GM10266 (cell line): ENCODE results near the gene ABCA1.
A peak's percentile ranks its signal among the peaks of the same experiment; 100 is the strongest.
"Not testable (repeated sequence)": the region's sequence is repeated elsewhere in the genome, so short reads cannot be mapped to it uniquely, and the experiment has no call there.

Experiments used
- DNase-seq: peaks from one replicate; pipeline ENCODE4 v3.0.0; 2012; ENCODE audit errors: extremely low spot score
- CTCF ChIP-seq: IDR thresholded peaks from 2 replicates; pipeline ENCODE4 v1.5.1; 2012; ENCODE audit warnings: mild to moderate bottlenecking, low read depth; ENCODE audit not compliant: control insufficient read depth, insufficient read depth; ENCODE audit errors: missing control alignments

ABCA1 gene

GRCh38 chr9:104774831-104775573 lies 153.0 kb downstream of the ABCA1 start:
- DNase-seq: peak; percentile 61
- no peak for TF ChIP-seq CTCF

- no peak for DNase-seq
These were observed 153.8 kb downstream of the ABCA1 start for GRCh38 chr9:104774132-104774531.

GRCh38 chr9:104772714-104773510 lies 155.0 kb downstream of the ABCA1 start:
- TF ChIP-seq CTCF: no peak
- no peak for DNase-seq

More at GRCh38 chr9:104774132-104774531, 153.8 kb downstream of the ABCA1 start:
- no peak for TF ChIP-seq CTCF

GRCh38 chr9:104769655-104770054 lies 158.3 kb downstream of the ABCA1 start:
- no peak for DNase-seq
- no peak for TF ChIP-seq CTCF

- DNase-seq: not testable (repeated sequence)
These were observed 158.9 kb downstream of the ABCA1 start for GRCh38 chr9:104769029-104769428.

- TF ChIP-seq CTCF: no peak
- DNase-seq: no peak
These were observed 160.4 kb downstream of the ABCA1 start for GRCh38 chr9:104767507-104767906.

- no peak for DNase-seq
- TF ChIP-seq CTCF: no peak
These were observed 161.9 kb downstream of the ABCA1 start for GRCh38 chr9:104766025-104766424.
